Type B pancreatic cell (in vitro differentiated cells): ENCODE data around the gene BRD1. TPM values are rescaled to one million over a fixed set of nuclear protein-coding genes. Genes with fewer than 3 reads are reported as not detected.

ENCODE experiments used
- DNase-seq: peaks from one replicate; pipeline ENCODE4 v3.0.0; 2021; ENCODE audit warnings: mixed read lengths; ENCODE audit not compliant: unreplicated experiment; ENCODE audit errors: extremely low spot score
- H3K27ac Mint-ChIP-seq: 2 replicates; pipeline ENCODE4 v1.8.0; 2021; ENCODE audit warnings: mild to moderate bottlenecking, mixed read lengths
- H3K27me3 Mint-ChIP-seq: 2 replicates; pipeline ENCODE4 v1.8.0; 2021; ENCODE audit warnings: mixed read lengths
- H3K36me3 Mint-ChIP-seq: 2 replicates; pipeline ENCODE4 v1.8.0; 2021; ENCODE audit warnings: mixed read lengths
- H3K4me1 Mint-ChIP-seq: one replicate; pipeline ENCODE4 v1.8.0; 2021; ENCODE audit warnings: mixed read lengths; ENCODE audit not compliant: unreplicated experiment
- H3K4me3 Mint-ChIP-seq: 2 replicates; pipeline ENCODE4 v1.8.0; 2021; ENCODE audit warnings: mild to moderate bottlenecking, mixed read lengths
- H3K9me3 Mint-ChIP-seq: 2 replicates; pipeline ENCODE4 v1.8.0; 2021; ENCODE audit warnings: mixed read lengths
- total RNA-seq: library from RNA; stranded (reverse); gene quantifications from 2 replicates; pipeline ENCODE4 v1.2.1, GENCODE V29; 2021; ENCODE audit warnings: low replicate concordance
- TF ChIP-seq, protein P1 (sequence below): fragments of 200-600 bp; sonication (generic); conservative IDR thresholded peaks from 2 replicates; pipeline ENCODE4 v1.5.0; 2021; ENCODE audit warnings: antibody characterized with exemption, mild to moderate bottlenecking

Gene BRD1
- total RNA-seq, 1 donor from 2014 or later: 53.0 TPM

DNA sequence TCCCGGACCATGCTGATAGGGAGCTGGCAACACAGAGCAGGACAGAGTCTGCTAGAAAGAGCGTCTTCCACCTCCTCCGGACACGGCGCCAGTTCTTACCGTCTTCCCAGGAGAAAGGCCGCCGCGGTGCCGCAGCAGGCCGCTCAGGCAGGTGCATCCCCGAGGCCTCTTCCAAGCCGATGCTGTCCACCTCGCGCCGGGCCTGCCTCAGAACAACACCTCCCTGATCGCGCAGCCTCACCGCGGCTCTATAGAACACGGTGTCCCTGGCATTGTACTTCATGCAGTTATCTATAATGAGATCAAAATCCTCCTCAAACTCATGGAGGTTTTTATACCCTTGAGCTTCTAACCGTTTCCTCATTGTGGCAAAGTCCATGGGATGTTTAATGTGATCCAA lies 30.0 kb downstream of the BRD1 start:
- no peak overlapping the region for H3K27ac Mint-ChIP-seq
- H3K36me3 Mint-ChIP-seq: peaks cover 25% of the 10 kb centered on the region
- H3K4me3 Mint-ChIP-seq: no peak overlapping the region
- TF ChIP-seq, protein P1, sequence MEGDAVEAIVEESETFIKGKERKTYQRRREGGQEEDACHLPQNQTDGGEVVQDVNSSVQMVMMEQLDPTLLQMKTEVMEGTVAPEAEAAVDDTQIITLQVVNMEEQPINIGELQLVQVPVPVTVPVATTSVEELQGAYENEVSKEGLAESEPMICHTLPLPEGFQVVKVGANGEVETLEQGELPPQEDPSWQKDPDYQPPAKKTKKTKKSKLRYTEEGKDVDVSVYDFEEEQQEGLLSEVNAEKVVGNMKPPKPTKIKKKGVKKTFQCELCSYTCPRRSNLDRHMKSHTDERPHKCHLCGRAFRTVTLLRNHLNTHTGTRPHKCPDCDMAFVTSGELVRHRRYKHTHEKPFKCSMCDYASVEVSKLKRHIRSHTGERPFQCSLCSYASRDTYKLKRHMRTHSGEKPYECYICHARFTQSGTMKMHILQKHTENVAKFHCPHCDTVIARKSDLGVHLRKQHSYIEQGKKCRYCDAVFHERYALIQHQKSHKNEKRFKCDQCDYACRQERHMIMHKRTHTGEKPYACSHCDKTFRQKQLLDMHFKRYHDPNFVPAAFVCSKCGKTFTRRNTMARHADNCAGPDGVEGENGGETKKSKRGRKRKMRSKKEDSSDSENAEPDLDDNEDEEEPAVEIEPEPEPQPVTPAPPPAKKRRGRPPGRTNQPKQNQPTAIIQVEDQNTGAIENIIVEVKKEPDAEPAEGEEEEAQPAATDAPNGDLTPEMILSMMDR: no peak
- H3K9me3 Mint-ChIP-seq: no peaks in the 10 kb centered on the region
- no peaks in the 10 kb centered on the region for H3K4me1 Mint-ChIP-seq
- no peak for DNase-seq
- no peaks in the 10 kb centered on the region for H3K27me3 Mint-ChIP-seq

DNA sequence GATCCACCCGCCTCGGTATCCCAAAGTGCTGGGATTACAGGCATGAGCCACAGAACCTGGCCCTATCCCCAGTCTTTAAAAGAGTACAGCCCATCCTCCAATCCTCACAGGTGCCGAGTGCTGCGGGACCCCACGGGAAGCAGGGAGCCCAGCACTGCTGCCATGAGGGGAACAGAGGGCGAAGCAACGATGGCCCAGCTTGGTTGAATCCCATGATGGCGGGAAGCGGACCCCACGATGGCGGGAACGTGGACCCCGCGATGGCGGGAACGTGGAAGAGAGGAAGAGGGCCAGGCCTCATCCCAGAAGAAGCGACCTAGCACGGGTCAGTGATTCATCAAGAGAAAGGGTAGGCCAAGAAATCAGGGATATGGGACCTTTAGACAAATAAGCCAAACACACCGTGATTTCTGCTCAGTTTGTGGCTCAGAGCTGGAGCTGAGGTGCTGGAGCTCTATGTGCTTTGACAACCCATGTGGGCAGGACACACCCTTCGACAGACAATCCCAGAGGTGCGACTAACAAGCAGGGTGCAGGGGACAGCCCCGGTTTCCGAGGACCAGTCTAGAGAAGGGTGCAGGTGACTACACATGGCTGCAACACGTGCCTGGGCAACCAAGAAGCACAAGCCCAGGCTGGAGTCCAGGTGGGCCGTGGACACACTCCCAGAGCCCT lies 30.9 kb downstream of the BRD1 start:
- Mint-ChIP-seq H3K9me3 (no peaks in the 10 kb centered on the region), H3K27me3 (no peaks in the 10 kb centered on the region), H3K36me3 (peaks cover 25% of the 10 kb centered on the region), H3K4me3 (no peak overlapping the region), H3K27ac (no peak overlapping the region), H3K4me1 (no peaks in the 10 kb centered on the region)
- DNase-seq: no peak
- TF ChIP-seq, protein P1: no peak

DNA sequence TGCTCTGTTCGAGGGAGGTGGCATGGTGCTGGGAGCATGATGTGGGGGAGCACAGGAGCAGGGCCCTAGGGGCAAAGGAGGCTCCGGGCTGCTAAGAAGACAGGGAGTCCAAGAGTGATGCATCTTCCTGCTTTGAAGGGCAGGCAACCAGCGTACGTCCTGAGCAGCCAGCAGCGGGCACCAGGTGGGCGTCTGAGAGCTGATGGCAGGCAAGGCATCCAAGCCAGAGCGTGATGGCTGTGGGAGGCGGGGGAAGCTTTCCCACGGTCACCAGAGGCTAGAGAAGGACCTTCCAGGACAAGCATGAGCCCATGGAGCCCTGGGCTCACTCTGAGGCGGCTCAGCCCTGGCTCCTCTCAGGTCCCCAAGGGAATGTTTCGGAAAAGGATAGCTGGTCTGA lies 32.2 kb downstream of the BRD1 start:
- no peaks in the 10 kb centered on the region for H3K27me3 Mint-ChIP-seq
- no peaks in the 10 kb centered on the region for H3K9me3 Mint-ChIP-seq
- H3K4me1 Mint-ChIP-seq: peaks cover 3% of the 10 kb centered on the region
- H3K27ac Mint-ChIP-seq: no peak overlapping the region
- peaks cover 25% of the 10 kb centered on the region for H3K36me3 Mint-ChIP-seq
- no peak overlapping the region for H3K4me3 Mint-ChIP-seq
- TF ChIP-seq, protein P1: no peak
- no peak for DNase-seq

DNA sequence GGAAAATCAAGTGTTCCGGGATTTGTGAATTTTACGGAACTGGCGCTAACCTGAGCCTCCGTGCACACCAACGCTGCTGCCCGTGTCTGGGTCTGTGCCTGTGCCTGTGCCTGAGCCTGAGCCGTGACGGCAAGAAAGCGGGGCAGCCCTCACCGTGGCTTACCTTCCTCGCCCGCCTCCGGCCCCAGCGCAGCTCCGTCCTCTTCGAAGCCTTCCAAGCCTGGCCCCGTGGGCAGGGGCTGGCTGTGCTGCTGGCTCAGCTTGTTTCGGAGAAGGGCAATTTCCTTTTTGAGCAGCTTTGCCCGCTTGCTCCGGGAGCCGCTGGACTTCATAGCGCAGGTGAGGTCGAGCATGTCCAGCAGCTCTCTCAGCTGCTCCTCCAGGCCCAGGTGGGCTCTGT lies 33.8 kb downstream of the BRD1 start:
- no peaks in the 10 kb centered on the region for H3K27me3 Mint-ChIP-seq
- H3K27ac Mint-ChIP-seq: no peak overlapping the region
- TF ChIP-seq, protein P1: no peak
- H3K4me3 Mint-ChIP-seq: no peak overlapping the region
- peaks cover 11% of the 10 kb centered on the region for H3K4me1 Mint-ChIP-seq
- H3K9me3 Mint-ChIP-seq: no peaks in the 10 kb centered on the region
- no peak for DNase-seq
- H3K36me3 Mint-ChIP-seq: peaks cover 22% of the 10 kb centered on the region

DNA sequence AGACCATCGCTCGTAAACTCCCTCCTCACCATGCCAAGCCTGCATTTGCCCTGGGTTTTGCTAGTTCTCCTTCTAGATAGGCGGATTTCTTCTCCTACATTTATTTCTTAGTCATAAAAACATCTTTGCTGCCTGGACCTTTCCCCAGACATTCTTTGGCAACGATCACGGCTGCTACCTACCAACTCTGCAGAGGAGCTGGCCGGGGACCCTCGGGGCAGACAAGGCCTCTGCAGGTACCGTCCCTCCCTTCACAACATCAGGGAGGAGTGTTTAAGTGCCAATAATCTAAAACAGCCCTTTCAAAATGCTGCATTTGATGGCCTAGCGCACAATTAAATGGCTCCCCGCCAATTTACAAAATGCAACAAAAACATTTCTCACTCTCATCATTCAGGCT lies 34.4 kb downstream of the BRD1 start:
- H3K9me3 Mint-ChIP-seq: no peaks in the 10 kb centered on the region
- H3K4me1 Mint-ChIP-seq: peaks cover 11% of the 10 kb centered on the region
- H3K36me3 Mint-ChIP-seq: peaks cover 22% of the 10 kb centered on the region
- no peak overlapping the region for H3K4me3 Mint-ChIP-seq
- no peak overlapping the region for H3K27ac Mint-ChIP-seq
- no peak for DNase-seq
- H3K27me3 Mint-ChIP-seq: no peaks in the 10 kb centered on the region
- TF ChIP-seq, protein P1: no peak
